ENCODE measurements around the gene SSNA1.

The SSNA1 gene

GRCh38 chr9:137176302-137177182, 11.9 kb upstream of the SSNA1 start:
- peak in 7 of 42 donors; percentile 38 to 69 (median 41) for DNase-seq
- intact Hi-C loops (cut with DNase I) = no loop called here

DNA sequence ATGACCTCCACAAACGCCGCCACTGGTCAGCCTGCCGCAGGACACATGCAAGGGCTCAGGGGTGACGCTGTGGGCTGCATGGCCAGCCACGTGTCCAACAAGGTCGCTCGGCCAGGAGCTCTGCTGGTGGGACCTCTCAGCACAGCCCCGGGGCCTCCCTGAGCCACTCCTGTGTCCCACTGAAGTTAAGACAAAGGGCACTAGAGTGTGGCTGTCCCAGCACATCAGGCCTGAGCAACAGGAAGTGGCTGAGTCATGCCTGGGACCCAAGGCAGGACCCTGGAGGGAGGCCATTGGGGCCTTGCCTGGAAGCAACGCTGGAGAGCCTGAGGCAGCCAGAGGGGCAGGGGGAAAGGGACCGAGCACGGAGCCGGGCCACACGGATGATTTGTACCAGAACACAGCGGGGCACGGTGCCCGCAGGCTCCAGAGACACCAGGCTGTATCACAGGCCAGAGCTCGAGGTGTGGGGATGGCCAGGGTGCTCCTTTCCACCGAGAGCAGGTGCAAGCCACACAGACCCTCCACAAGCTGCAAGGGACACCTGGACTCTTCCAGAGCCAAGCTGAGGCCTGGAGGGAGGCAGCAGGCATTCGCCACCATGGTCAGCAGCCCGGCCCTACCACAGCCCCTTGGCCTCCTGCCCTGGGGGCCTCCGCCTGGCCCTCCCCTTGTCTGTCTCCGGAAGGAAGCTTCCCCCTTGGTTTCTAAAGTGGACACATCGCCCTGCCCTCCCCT, 10.1 kb upstream of the SSNA1 start:
- DNase-seq = no peak
- intact Hi-C loops (cut with DNase I) = no loop called here

GRCh38 chr9:137178939-137179630, 9.4 kb upstream of the SSNA1 start:
- intact Hi-C loops (cut with DNase I) = no loop called here
- DNase-seq = no peak

- no peak for DNase-seq
- intact Hi-C loops (cut with DNase I) = loop anchor here (10.0 kb wide), 1 partner anchor 55 kb away; no protein-coding TSS in a partner anchor
Measured at GRCh38 chr9:137179761-137180160, 8.7 kb upstream of the SSNA1 start.

GRCh38 chr9:137180491-137180890, 8.0 kb upstream of the SSNA1 start:
- intact Hi-C loops (cut with DNase I) = loop anchor here (10.0 kb wide), 1 partner anchor 56 kb away; no protein-coding TSS in a partner anchor
- DNase-seq = no peak

DNA sequence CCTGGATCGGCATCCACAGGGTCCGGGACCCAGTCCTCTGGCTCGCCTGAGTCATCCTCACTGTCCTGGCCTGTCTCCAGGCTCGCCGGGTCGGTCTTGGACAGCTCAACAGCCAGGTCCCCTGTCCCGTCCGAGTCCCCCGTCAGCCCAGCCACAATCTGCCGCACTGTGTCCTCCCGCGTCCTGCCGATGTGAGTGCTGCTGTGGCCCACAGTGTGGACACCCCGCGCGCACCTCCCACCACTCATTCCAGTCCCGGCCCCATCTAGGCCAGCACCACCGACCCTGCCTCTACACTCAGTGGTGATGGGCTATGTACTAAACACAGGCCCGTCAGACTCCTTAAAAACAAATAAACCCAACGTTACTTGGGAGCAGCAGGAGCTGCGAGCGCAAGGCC, 6.8 kb upstream of the SSNA1 start:
- intact Hi-C loops (cut with DNase I) = loop anchor here (10.0 kb wide), 1 partner anchor 57 kb away; no protein-coding TSS in a partner anchor
- DNase-seq = no peak

DNA sequence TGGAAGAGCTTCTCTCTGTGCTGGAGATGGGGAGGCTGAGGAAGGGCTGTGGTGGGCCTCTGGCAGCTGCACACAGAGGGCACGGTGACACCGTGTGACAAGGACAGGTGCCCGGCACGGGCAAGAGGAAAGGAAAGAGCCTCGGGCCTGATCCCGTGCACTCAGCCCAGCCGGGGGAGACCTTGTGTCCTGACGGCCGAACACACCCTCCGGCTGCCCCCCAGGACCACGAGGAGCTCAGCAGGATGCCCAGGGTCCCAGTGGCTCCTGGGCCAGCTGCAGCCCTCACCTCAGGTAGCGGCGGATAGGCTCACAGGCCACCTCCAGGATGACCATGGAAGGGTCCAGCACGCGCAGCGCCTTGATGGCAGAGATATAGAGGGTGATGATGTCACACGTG, 5.6 kb upstream of the SSNA1 start:
- intact Hi-C loops (cut with DNase I) = loop anchor here (10.0 kb wide), 1 partner anchor 58 kb away; no protein-coding TSS in a partner anchor

DNA sequence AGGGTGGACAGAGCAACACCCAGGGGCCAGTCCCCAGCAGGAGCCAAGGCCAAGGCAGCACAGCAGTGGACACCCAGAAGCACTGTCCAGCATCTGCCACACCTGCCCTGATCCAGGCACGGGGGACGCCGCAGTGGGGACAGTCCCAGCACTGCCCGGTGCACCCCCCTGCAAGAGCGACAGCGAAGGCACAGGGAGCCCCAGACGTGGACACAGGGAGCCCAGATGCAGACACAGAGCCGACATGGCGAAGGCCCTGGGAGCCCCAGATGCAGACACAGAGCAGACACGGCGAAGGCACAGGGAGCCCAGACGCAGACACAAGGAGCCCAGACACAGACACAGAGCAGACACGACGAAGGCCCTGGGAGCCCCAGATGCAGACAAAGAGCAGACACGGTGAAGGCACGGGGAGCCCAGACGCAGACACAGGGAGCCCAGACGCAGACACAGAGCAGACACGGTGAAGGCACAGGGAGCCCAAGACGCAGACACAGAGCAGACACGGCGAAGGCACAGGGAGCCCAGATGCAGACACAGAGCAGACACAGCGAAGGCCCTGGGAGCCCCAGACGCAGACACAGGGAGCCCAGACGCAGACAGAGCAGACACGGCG, 4.4 kb upstream of the SSNA1 start:
- intact Hi-C loops (cut with DNase I) = loop anchor here (10.0 kb wide), 1 partner anchor 59 kb away; no protein-coding TSS in a partner anchor
- no peak for DNase-seq

More for the DNA sequence above, 5.6 kb upstream of the SSNA1 start:
- DNase-seq = no peak

GRCh38 chr9:137184881-137185660, 3.4 kb upstream of the SSNA1 start:
- intact Hi-C loops (cut with DNase I) = loop anchor here (5.0 to 10.0 kb wide), 2 partner anchors 42 to 60 kb away; partner anchors contain the start of genes CYSRT1 and RNF224
- no peak for DNase-seq

- intact Hi-C loops (cut with DNase I) = loop anchor here (5.0 to 10.0 kb wide), 2 partner anchors 41 to 61 kb away; partner anchors contain the start of genes CYSRT1 and RNF224
- no peak for DNase-seq
Measured at GRCh38 chr9:137185921-137186320, 2.6 kb upstream of the SSNA1 start.

GRCh38 chr9:137186385-137186784, 2.1 kb upstream of the SSNA1 start:
- intact Hi-C loops (cut with DNase I) = loop anchor here (5.0 to 10.0 kb wide), 2 partner anchors 41 to 62 kb away; partner anchors contain the start of genes CYSRT1 and RNF224
- DNase-seq = no peak

GRCh38 chr9:137187386-137187785, 1.1 kb upstream of the SSNA1 start:
- DNase-seq = no peak
- intact Hi-C loops (cut with DNase I) = loop anchor here (5.0 to 10.0 kb wide), 2 partner anchors 40 to 63 kb away; partner anchors contain the start of genes CYSRT1 and RNF224

DNA sequence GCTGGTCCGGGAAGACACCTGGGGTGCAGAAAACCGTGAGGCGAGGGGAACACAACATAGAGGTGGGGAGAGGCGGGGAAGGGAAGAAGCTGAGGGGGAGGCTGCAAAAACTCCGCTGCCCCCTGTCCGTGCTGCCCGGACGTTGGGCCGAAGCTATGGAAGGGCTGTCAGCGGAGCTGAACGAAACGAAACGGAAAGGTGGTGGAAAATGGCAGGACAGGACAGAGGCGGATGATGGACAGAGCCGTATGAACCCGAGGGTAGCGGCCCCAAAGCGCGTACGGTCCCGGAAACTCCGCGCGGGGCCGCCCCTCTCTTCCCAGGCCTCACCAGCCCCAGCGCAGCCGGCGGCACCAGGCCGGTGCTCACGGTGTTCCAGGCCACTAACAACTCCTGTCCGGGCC, 388 bp upstream of the SSNA1 start:
- intact Hi-C loops (cut with DNase I) = loop anchor here (5.0 to 10.0 kb wide), 2 partner anchors 39 to 63 kb away; partner anchors contain the start of genes CYSRT1 and RNF224
- DNase-seq = no peak

GRCh38 chr9:137189297-137190295, 1.1 kb downstream of the SSNA1 start:
- DNase-seq = no peak
- intact Hi-C loops (cut with DNase I) = loop anchor here (5.0 to 10.0 kb wide), 2 partner anchors 38 to 65 kb away; partner anchors contain the start of genes CYSRT1 and RNF224

DNA sequence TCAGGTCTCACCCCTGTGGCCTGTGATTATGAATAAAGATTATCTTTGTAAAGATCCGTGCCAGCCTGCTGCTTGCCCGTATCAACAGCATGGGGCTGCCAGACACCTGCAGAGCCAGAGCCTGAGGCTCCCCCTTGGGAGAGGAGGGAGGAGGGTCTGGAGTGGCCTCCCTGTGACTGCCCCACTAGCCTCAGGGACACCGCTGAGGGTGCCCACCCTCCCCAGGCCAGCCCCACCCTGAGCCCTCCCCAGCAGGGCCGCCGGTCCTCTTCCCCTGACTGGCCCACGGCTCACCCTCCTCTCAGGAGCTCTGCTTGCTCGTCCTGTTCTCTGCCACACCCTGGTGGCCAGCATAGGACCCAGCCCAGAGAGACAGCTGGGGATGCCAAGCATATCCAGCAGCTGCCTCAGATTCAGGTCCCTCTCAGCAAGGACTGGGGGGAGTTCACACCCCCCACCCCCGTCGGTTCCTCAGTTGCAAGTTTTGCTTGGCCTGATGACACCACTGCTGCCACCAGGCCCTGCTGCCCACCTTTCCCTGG, 1.9 kb downstream of the SSNA1 start:
- no peak for DNase-seq
- intact Hi-C loops (cut with DNase I) = no loop called here

DNA sequence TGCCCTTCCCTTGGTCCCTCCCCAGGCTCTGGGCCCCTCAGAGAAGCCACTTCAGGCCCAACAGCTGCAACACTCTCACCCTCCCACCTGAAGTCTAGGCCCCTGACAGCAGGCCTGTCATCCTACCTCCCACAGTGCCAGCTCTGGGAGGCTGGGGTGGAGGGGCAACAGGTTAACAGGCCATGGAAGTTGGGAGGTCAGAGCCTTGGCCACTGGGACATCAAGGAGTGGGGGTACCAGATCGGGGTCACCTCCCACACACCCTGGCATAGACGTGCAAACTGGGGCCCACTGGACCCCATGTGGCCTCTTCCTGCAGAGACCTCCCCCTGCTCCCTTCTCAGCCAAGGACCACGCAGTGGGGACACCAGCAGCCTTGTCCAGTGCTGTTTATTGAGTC, 2.8 kb downstream of the SSNA1 start:
- intact Hi-C loops (cut with DNase I) = no loop called here
- DNase-seq = no peak
